ENCODE results near the gene CHKB. TPM values are rescaled to one million over a fixed set of nuclear protein-coding genes. Genes with fewer than 3 reads are reported as not detected.

The CHKB gene
- total and polyA plus RNA-seq, 4 donors: 59.4 to 142 (median 74.9) TPM

DNA sequence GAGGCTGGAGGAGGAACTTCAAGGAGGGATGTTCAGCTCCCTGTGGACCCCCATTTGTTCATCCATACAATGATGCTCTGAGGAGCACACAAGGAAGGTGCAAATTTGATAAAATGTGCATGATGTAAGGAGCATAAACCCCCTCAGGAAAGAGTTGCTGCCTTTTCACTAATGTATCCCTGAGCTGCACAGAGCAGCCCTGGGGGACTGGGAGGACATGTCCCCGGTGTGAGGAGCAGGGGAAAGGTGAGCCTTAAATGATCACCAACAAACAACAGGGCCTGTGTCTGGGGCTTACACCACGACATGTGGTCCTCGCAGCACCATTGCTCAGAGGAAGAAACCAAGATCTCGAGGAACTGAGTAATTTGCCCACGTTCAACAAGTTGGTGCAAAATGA, 14.4 kb upstream of the CHKB start:
- 80 to 95% methylated on average over 5 of the region's 5 CpGs for WGBS, 2 donors
- Histone ChIP-seq H3K9me3 (ENCODE audit: control insufficient read depth in 4 of 4, insufficient read depth in 3 of 4, low read length in 3 of 4) (no peaks in the 10 kb centered on the region), H3K27me3 (ENCODE audit: control insufficient read depth in 3 of 3, insufficient read depth in 3 of 3, low read length in 2 of 3) (peaks cover 0 to 17% (median 8%) of the 10 kb centered on the region in 3 donors), H3K4me3 (no peak overlapping the region), H3K9ac (ENCODE audit: insufficient read depth in 1 of 2, low read length in 2 of 2) (no peak overlapping the region), H3K4me1 (ENCODE audit: control insufficient read depth in 5 of 5, insufficient read depth in 5 of 5, low read length in 5 of 5) (peaks cover 0 to 5% (median 0%) of the 10 kb centered on the region in 5 donors), H3K27ac (ENCODE audit: low read depth in 1 of 2, low read length in 1 of 2) (no peak overlapping the region), H3K36me3 (ENCODE audit: control insufficient read depth in 4 of 4, insufficient read depth in 4 of 4, low read length in 4 of 4) (no peaks in the 10 kb centered on the region)
- no peak for DNase-seq
- no peak for ATAC-seq (ENCODE audit: insufficient read depth, low FRiP score)
- TF ChIP-seq, protein P1, sequence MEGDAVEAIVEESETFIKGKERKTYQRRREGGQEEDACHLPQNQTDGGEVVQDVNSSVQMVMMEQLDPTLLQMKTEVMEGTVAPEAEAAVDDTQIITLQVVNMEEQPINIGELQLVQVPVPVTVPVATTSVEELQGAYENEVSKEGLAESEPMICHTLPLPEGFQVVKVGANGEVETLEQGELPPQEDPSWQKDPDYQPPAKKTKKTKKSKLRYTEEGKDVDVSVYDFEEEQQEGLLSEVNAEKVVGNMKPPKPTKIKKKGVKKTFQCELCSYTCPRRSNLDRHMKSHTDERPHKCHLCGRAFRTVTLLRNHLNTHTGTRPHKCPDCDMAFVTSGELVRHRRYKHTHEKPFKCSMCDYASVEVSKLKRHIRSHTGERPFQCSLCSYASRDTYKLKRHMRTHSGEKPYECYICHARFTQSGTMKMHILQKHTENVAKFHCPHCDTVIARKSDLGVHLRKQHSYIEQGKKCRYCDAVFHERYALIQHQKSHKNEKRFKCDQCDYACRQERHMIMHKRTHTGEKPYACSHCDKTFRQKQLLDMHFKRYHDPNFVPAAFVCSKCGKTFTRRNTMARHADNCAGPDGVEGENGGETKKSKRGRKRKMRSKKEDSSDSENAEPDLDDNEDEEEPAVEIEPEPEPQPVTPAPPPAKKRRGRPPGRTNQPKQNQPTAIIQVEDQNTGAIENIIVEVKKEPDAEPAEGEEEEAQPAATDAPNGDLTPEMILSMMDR (IDR thresholded peaks at IDR 0.05; ENCODE audit: control extremely low read depth, extremely low read depth): no peak

GRCh38 chr22:50595189-50595588, 12.5 kb upstream of the CHKB start:
- ATAC-seq (ENCODE audit: insufficient read depth, low FRiP score) (no peak), DNase-seq (no peak)
- Histone ChIP-seq H3K9ac (ENCODE audit: insufficient read depth in 1 of 2, low read length in 2 of 2) (no peak overlapping the region), H3K36me3 (ENCODE audit: control insufficient read depth in 4 of 4, insufficient read depth in 4 of 4, low read length in 4 of 4) (no peaks in the 10 kb centered on the region), H3K4me3 (no peak overlapping the region), H3K9me3 (ENCODE audit: control insufficient read depth in 4 of 4, insufficient read depth in 3 of 4, low read length in 3 of 4) (no peaks in the 10 kb centered on the region), H3K27ac (ENCODE audit: low read depth in 1 of 2, low read length in 1 of 2) (no peak overlapping the region), H3K27me3 (ENCODE audit: control insufficient read depth in 3 of 3, insufficient read depth in 3 of 3, low read length in 2 of 3) (peaks cover 0 to 6% (median 4%) of the 10 kb centered on the region in 3 donors), H3K4me1 (ENCODE audit: control insufficient read depth in 5 of 5, insufficient read depth in 5 of 5, low read length in 5 of 5) (peaks cover 0 to 2% (median 0%) of the 10 kb centered on the region in 5 donors)
- TF ChIP-seq, protein P1 (IDR thresholded peaks at IDR 0.05; ENCODE audit: control extremely low read depth, extremely low read depth): no peak
- WGBS, 2 donors: 90 to 91% methylated on average over 3 of the region's 3 CpGs

DNA sequence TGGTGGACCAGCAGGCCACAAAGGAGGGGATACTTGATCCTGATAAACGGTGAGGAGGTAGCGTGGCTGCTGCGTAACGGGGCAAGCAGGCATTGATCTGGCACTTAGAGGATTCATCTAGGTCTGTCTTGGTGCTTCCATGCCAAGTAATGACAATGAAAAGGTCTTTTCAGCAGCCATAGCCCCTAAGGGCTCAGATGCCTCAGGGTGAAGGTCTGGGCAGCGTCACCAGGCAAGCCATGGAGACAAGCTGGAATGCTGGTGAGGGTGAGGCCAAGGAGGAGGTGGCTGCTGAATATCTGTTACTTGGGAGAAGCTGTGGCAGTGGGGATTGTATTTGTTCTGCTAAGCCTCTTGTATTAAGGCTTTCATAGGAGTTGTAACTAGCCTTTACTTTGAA, 4.8 kb upstream of the CHKB start:
- H3K36me3 ChIP-seq (ENCODE audit: control insufficient read depth in 4 of 4, insufficient read depth in 4 of 4, low read length in 4 of 4): no peaks in the 10 kb centered on the region
- H3K9me3 ChIP-seq (ENCODE audit: control insufficient read depth in 4 of 4, insufficient read depth in 3 of 4, low read length in 3 of 4): no peaks in the 10 kb centered on the region
- H3K9ac ChIP-seq (ENCODE audit: insufficient read depth in 1 of 2, low read length in 2 of 2): no peak overlapping the region
- ATAC-seq (ENCODE audit: insufficient read depth, low FRiP score): no peak
- DNase-seq: no peak
- H3K27ac ChIP-seq (ENCODE audit: low read depth in 1 of 2, low read length in 1 of 2): no peak overlapping the region
- no peaks in the 10 kb centered on the region for H3K27me3 ChIP-seq (ENCODE audit: control insufficient read depth in 3 of 3, insufficient read depth in 3 of 3, low read length in 2 of 3)
- 94 to 97% methylated on average over 5 of the region's 5 CpGs for WGBS, 2 donors
- TF ChIP-seq, protein P1 (IDR thresholded peaks at IDR 0.05; ENCODE audit: control extremely low read depth, extremely low read depth): no peak
- peaks cover 0 to 8% (median 3%) of the 10 kb centered on the region in 5 donors for H3K4me1 ChIP-seq (ENCODE audit: control insufficient read depth in 5 of 5, insufficient read depth in 5 of 5, low read length in 5 of 5)
- H3K4me3 ChIP-seq: no peak overlapping the region

DNA sequence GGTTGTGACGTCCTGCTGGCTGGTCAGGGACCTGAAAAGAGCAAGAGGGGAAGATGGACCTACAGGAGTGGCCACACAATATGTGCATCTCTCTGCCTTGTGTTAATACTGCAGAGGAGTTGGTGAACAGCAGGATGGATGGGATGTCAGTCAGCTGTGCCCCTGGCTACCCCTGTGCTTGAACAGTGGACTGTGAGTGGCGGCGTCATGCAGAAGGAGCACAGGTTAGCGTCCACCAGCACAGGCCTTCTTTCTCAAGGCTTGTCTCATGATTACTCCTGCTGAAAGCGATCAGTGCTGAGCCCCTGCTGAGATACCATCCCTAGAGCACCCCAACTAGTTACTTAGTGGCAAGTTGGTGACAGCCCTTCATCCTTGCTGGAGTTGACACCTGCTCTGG, 3.8 kb upstream of the CHKB start:
- WGBS, 2 donors: 74 to 93% methylated on average over 5 of the region's 5 CpGs
- H3K4me1 ChIP-seq (ENCODE audit: control insufficient read depth in 5 of 5, insufficient read depth in 5 of 5, low read length in 5 of 5): peaks cover 2 to 15% (median 4%) of the 10 kb centered on the region in 5 donors
- no peaks in the 10 kb centered on the region for H3K27me3 ChIP-seq (ENCODE audit: control insufficient read depth in 3 of 3, insufficient read depth in 3 of 3, low read length in 2 of 3)
- no peak overlapping the region for H3K4me3 ChIP-seq
- TF ChIP-seq, protein P1 (IDR thresholded peaks at IDR 0.05; ENCODE audit: control extremely low read depth, extremely low read depth): no peak
- no peak overlapping the region for H3K9ac ChIP-seq (ENCODE audit: insufficient read depth in 1 of 2, low read length in 2 of 2)
- H3K9me3 ChIP-seq (ENCODE audit: control insufficient read depth in 4 of 4, insufficient read depth in 3 of 4, low read length in 3 of 4): no peaks in the 10 kb centered on the region
- ATAC-seq (ENCODE audit: insufficient read depth, low FRiP score) (no peak), DNase-seq (no peak)
- H3K36me3 ChIP-seq (ENCODE audit: control insufficient read depth in 4 of 4, insufficient read depth in 4 of 4, low read length in 4 of 4): no peaks in the 10 kb centered on the region
- no peak overlapping the region for H3K27ac ChIP-seq (ENCODE audit: low read depth in 1 of 2, low read length in 1 of 2)

Data from lung (tissue), 12 donors.